ENCODE results near the gene MPPED2. TPM values are rescaled to one million over a fixed set of nuclear protein-coding genes. Genes with fewer than 3 reads are reported as not detected.

The MPPED2 gene
- total RNA-seq, 4 donors from 2014 or later: 1.1 to 2.0 (median 1.9) TPM; not detected in 1

GRCh38 chr11:30610628-30611027 is 24.5 kb upstream of the MPPED2 start:
- no peaks in the 10 kb centered on the region for H3K4me1 ChIP-seq
- no peaks in the 10 kb centered on the region for H3K36me3 ChIP-seq
- no peaks in the 10 kb centered on the region for H3K27me3 ChIP-seq
- H3K27ac ChIP-seq: no peak overlapping the region
- no peaks in the 10 kb centered on the region for H3K9me3 ChIP-seq
- WGBS: 90% methylated on average over 3 of the region's 3 CpGs
- TF ChIP-seq POLR2A (IDR thresholded peaks at IDR 0.05) (no peak), POLR2AphosphoS5 (IDR thresholded peaks at IDR 0.05) (no peak), CTCF (IDR thresholded peaks at IDR 0.05) (no peak), EP300 (IDR thresholded peaks at IDR 0.05) (no peak)
- DNase-seq (ENCODE audit: low spot score in 2 of 2): no peak
- H3K4me3 ChIP-seq: no peak overlapping the region

GRCh38 chr11:30608534-30608933 is 22.4 kb upstream of the MPPED2 start:
- DNase-seq (ENCODE audit: low spot score in 2 of 2): no peak
- no peaks in the 10 kb centered on the region for H3K36me3 ChIP-seq
- TF ChIP-seq POLR2A (IDR thresholded peaks at IDR 0.05) (no peak), POLR2AphosphoS5 (IDR thresholded peaks at IDR 0.05) (no peak), CTCF (IDR thresholded peaks at IDR 0.05) (no peak), EP300 (IDR thresholded peaks at IDR 0.05) (no peak)
- H3K27ac ChIP-seq: no peak overlapping the region
- H3K27me3 ChIP-seq: no peaks in the 10 kb centered on the region
- H3K4me3 ChIP-seq: no peak overlapping the region
- no peaks in the 10 kb centered on the region for H3K9me3 ChIP-seq
- no peaks in the 10 kb centered on the region for H3K4me1 ChIP-seq

- no peak for DNase-seq (ENCODE audit: low spot score in 2 of 2)
- WGBS: 37% methylated on average over 3 of the region's 3 CpGs
- no peaks in the 10 kb centered on the region for H3K4me1 ChIP-seq
- no peak overlapping the region for H3K4me3 ChIP-seq
- no peak overlapping the region for H3K27ac ChIP-seq
- no peaks in the 10 kb centered on the region for H3K36me3 ChIP-seq
- no peaks in the 10 kb centered on the region for H3K9me3 ChIP-seq
- TF ChIP-seq POLR2A (IDR thresholded peaks at IDR 0.05): no peak
- TF ChIP-seq CTCF (IDR thresholded peaks at IDR 0.05): no peak
- TF ChIP-seq POLR2AphosphoS5 (IDR thresholded peaks at IDR 0.05): no peak
- TF ChIP-seq EP300 (IDR thresholded peaks at IDR 0.05): no peak
- H3K27me3 ChIP-seq: no peaks in the 10 kb centered on the region
These were observed 19.0 kb upstream of the MPPED2 start for GRCh38 chr11:30605036-30605605.

GRCh38 chr11:30603357-30603756 is 17.2 kb upstream of the MPPED2 start:
- H3K9me3 ChIP-seq: no peaks in the 10 kb centered on the region
- no peaks in the 10 kb centered on the region for H3K36me3 ChIP-seq
- H3K27ac ChIP-seq: no peak overlapping the region
- H3K27me3 ChIP-seq: no peaks in the 10 kb centered on the region
- DNase-seq (ENCODE audit: low spot score in 2 of 2): no peak
- WGBS: 54% methylated on average over 2 of the region's 2 CpGs
- no peak overlapping the region for H3K4me3 ChIP-seq
- no peaks in the 10 kb centered on the region for H3K4me1 ChIP-seq
- TF ChIP-seq POLR2A (IDR thresholded peaks at IDR 0.05): no peak
- TF ChIP-seq EP300 (IDR thresholded peaks at IDR 0.05): no peak
- no peak for TF ChIP-seq CTCF (IDR thresholded peaks at IDR 0.05)
- no peak for TF ChIP-seq POLR2AphosphoS5 (IDR thresholded peaks at IDR 0.05)

GRCh38 chr11:30596832-30597231 is 10.7 kb upstream of the MPPED2 start:
- 74% methylated on average over 2 of the region's 2 CpGs for WGBS
- H3K4me3 ChIP-seq: no peak overlapping the region
- no peaks in the 10 kb centered on the region for H3K4me1 ChIP-seq
- no peaks in the 10 kb centered on the region for H3K27me3 ChIP-seq
- no peaks in the 10 kb centered on the region for H3K9me3 ChIP-seq
- DNase-seq (ENCODE audit: low spot score in 2 of 2): no peak
- TF ChIP-seq EP300 (IDR thresholded peaks at IDR 0.05): no peak
- no peak for TF ChIP-seq POLR2A (IDR thresholded peaks at IDR 0.05)
- TF ChIP-seq CTCF (IDR thresholded peaks at IDR 0.05): no peak
- TF ChIP-seq POLR2AphosphoS5 (IDR thresholded peaks at IDR 0.05): no peak
- no peaks in the 10 kb centered on the region for H3K36me3 ChIP-seq
- no peak overlapping the region for H3K27ac ChIP-seq
